ENCODE data around the gene ECE2.

DNA sequence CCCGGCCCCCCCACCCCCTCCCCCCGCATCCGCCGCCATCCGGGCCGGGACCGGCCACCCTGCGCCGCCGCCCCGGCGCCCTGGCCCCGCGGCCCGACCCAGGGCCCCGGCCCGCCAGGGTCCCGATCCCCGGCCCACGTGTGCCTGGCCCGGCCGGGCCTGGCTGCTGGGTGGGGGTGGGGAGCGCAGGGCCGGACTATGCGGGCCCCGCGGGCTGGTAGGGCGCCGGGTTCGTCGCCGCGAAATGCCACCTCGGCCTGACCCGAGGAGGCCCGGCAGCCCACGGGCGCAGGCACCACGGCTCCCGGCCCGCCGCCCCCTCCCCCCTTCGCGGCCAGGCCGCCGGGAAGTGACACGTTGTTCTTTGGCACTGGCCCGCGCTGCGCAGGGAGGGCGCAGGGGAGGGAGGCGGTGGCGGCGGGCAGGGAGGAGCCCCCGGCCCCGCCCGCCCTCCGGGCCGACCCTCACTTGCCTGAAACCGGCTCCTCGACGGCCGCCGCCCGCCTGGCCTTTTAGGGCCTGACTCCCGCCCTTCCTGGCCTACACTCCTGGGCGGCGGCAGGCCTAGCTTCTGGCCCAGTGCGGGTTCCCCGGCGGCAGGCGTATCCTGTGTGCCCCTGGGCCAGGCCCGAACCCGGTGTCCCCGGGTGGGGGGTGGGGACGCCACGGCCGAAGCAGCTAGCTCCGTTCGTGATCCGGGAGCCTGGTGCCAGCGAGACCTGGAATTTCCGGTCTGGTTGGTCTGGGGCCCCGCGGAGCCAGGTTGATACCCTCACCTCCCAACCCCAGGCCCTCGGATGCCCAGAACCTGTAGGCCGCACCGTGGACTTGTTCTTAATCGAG, 39.1 kb downstream of the ECE2 start:
- TF ChIP-seq EZH2 (IDR thresholded peaks at IDR 0.05; ENCODE audit: insufficient read depth, poor library complexity, severe bottlenecking) (no peak), EZH2phosphoT487 (IDR thresholded peaks at IDR 0.05; ENCODE audit: insufficient read depth, low read depth) (no peak)
